GM19035 (cell line): ENCODE data around the gene SAMD4B.
"Not testable (repeated sequence)": the region's sequence is repeated elsewhere in the genome, so short reads cannot be mapped to it uniquely, and the experiment has no call there.

Experiments used
- ATAC-seq: cut with Tn5 transposase; IDR thresholded peaks from one replicate; pipeline ENCODE4 v1.9.1; 2021; ENCODE audit not compliant: unreplicated experiment

Gene SAMD4B

GRCh38 chr19:39362682-39363657, 20.7 kb downstream of the SAMD4B start:
- no peak for ATAC-seq

GRCh38 chr19:39363901-39364457, 21.8 kb downstream of the SAMD4B start:
- no peak for ATAC-seq

GRCh38 chr19:39365531-39365930, 23.3 kb downstream of the SAMD4B start:
- no peak for ATAC-seq

GRCh38 chr19:39369200-39369599, 27.0 kb downstream of the SAMD4B start:
- ATAC-seq: no peak

- ATAC-seq: no peak
Measured at GRCh38 chr19:39370735-39371134, 28.5 kb downstream of the SAMD4B start.

- no peak for ATAC-seq
Measured at GRCh38 chr19:39372047-39372802, 30.0 kb downstream of the SAMD4B start.

GRCh38 chr19:39372941-39373340, 30.7 kb downstream of the SAMD4B start:
- ATAC-seq: no peak

GRCh38 chr19:39375929-39376328, 33.7 kb downstream of the SAMD4B start:
- ATAC-seq: no peak

GRCh38 chr19:39377373-39378362, 35.4 kb downstream of the SAMD4B start:
- no peak for ATAC-seq

GRCh38 chr19:39379366-39379765, 37.1 kb downstream of the SAMD4B start:
- ATAC-seq: not testable (repeated sequence)

GRCh38 chr19:39379865-39380396, 37.7 kb downstream of the SAMD4B start:
- ATAC-seq: no peak

GRCh38 chr19:39380521-39381502, 38.6 kb downstream of the SAMD4B start:
- no peak for ATAC-seq

GRCh38 chr19:39381910-39382611, 39.8 kb downstream of the SAMD4B start:
- no peak for ATAC-seq

- no peak for ATAC-seq
Measured at GRCh38 chr19:39382991-39383828, 41.0 kb downstream of the SAMD4B start.

- no peak for ATAC-seq
Measured at GRCh38 chr19:39384839-39385568, 42.8 kb downstream of the SAMD4B start.

GRCh38 chr19:39385629-39386411, 43.6 kb downstream of the SAMD4B start:
- no peak for ATAC-seq
